AG08396 (cell line): ENCODE results near the gene DNAJB2.
"Not testable (repeated sequence)": the region's sequence is repeated elsewhere in the genome, so short reads cannot be mapped to it uniquely, and the experiment has no call there.

Experiments
- DNase-seq: peaks from one replicate; pipeline ENCODE4 v3.0.0; 2012; ENCODE audit warnings: low spot score, mixed read lengths

The DNAJB2 gene

GRCh38 chr2:219258942-219259341, 20.2 kb upstream of the DNAJB2 start:
- DNase-seq: not testable (repeated sequence)

- DNase-seq: no peak
Observed at GRCh38 chr2:219261024-219261855, 17.9 kb upstream of the DNAJB2 start.

- DNase-seq: no peak
Observed at GRCh38 chr2:219266232-219266631, 12.9 kb upstream of the DNAJB2 start.

- no peak for DNase-seq
Observed at GRCh38 chr2:219266886-219267285, 12.3 kb upstream of the DNAJB2 start.

- no peak for DNase-seq
Observed at GRCh38 chr2:219268294-219268693, 10.9 kb upstream of the DNAJB2 start.

GRCh38 chr2:219269362-219270054, 9.7 kb upstream of the DNAJB2 start:
- DNase-seq: no peak

- no peak for DNase-seq
Observed at GRCh38 chr2:219270055-219270372, 9.2 kb upstream of the DNAJB2 start.

- DNase-seq: no peak
Observed at GRCh38 chr2:219271021-219271420, 8.1 kb upstream of the DNAJB2 start.

- no peak for DNase-seq
Observed at GRCh38 chr2:219272356-219272755, 6.8 kb upstream of the DNAJB2 start.

- no peak for DNase-seq
Observed at GRCh38 chr2:219272995-219273394, 6.2 kb upstream of the DNAJB2 start.

GRCh38 chr2:219273937-219274336, 5.2 kb upstream of the DNAJB2 start:
- DNase-seq: no peak

- peak; percentile 84 for DNase-seq
Observed at GRCh38 chr2:219274361-219274921, 4.7 kb upstream of the DNAJB2 start.

GRCh38 chr2:219277703-219278654, 1.2 kb upstream of the DNAJB2 start:
- peak; percentile 78 for DNase-seq

- DNase-seq: no peak
Observed at GRCh38 chr2:219278655-219279150, 463 bp upstream of the DNAJB2 start.

- DNase-seq: no peak
Observed at GRCh38 chr2:219279916-219280516, 850 bp downstream of the DNAJB2 start.

- DNase-seq: no peak
Observed at GRCh38 chr2:219280651-219281050, 1.5 kb downstream of the DNAJB2 start.

- DNase-seq: no peak
Observed at GRCh38 chr2:219281588-219281987, 2.4 kb downstream of the DNAJB2 start.

- DNase-seq: no peak
Observed at GRCh38 chr2:219282375-219282774, 3.2 kb downstream of the DNAJB2 start.

GRCh38 chr2:219282943-219283581, 3.9 kb downstream of the DNAJB2 start:
- DNase-seq: no peak

- no peak for DNase-seq
Observed at GRCh38 chr2:219284501-219285372, 5.6 kb downstream of the DNAJB2 start.
